Measurements from ENCODE around the gene PPP6R1.

The PPP6R1 gene

GRCh38 chr19:55258476-55258827, 365 bp downstream of the PPP6R1 start:
- in situ Hi-C loops (cut with MboI; ENCODE audit: low sequenced_read_pairs): no loop called here

GRCh38 chr19:55257461-55258420, 1.1 kb downstream of the PPP6R1 start:
- in situ Hi-C loops (cut with MboI; ENCODE audit: low sequenced_read_pairs): no loop called here

GRCh38 chr19:55256562-55257460, 2.0 kb downstream of the PPP6R1 start:
- in situ Hi-C loops (cut with MboI; ENCODE audit: low sequenced_read_pairs): no loop called here

GRCh38 chr19:55255618-55256423, 3.0 kb downstream of the PPP6R1 start:
- in situ Hi-C loops (cut with MboI; ENCODE audit: low sequenced_read_pairs): no loop called here

- in situ Hi-C loops (cut with MboI; ENCODE audit: low sequenced_read_pairs): no loop called here
Observed at GRCh38 chr19:55254625-55254977, 4.2 kb downstream of the PPP6R1 start.

GRCh38 chr19:55253842-55254624, 4.8 kb downstream of the PPP6R1 start:
- in situ Hi-C loops (cut with MboI; ENCODE audit: low sequenced_read_pairs): no loop called here

GRCh38 chr19:55252760-55253663, 5.8 kb downstream of the PPP6R1 start:
- in situ Hi-C loops (cut with MboI; ENCODE audit: low sequenced_read_pairs): no loop called here

- in situ Hi-C loops (cut with MboI; ENCODE audit: low sequenced_read_pairs): no loop called here
Observed at GRCh38 chr19:55251341-55252081, 7.3 kb downstream of the PPP6R1 start.

GRCh38 chr19:55250262-55251036, 8.4 kb downstream of the PPP6R1 start:
- in situ Hi-C loops (cut with MboI; ENCODE audit: low sequenced_read_pairs): no loop called here

- in situ Hi-C loops (cut with MboI; ENCODE audit: low sequenced_read_pairs): no loop called here
Observed at GRCh38 chr19:55249841-55250240, 9.0 kb downstream of the PPP6R1 start.

GRCh38 chr19:55248704-55249103, 10.1 kb downstream of the PPP6R1 start:
- in situ Hi-C loops (cut with MboI; ENCODE audit: low sequenced_read_pairs): no loop called here

GRCh38 chr19:55248166-55248675, 10.6 kb downstream of the PPP6R1 start:
- in situ Hi-C loops (cut with MboI; ENCODE audit: low sequenced_read_pairs): no loop called here

- in situ Hi-C loops (cut with MboI; ENCODE audit: low sequenced_read_pairs): no loop called here
Observed at GRCh38 chr19:55247621-55248099, 11.2 kb downstream of the PPP6R1 start.

GRCh38 chr19:55246462-55247451, 12.1 kb downstream of the PPP6R1 start:
- in situ Hi-C loops (cut with MboI; ENCODE audit: low sequenced_read_pairs): no loop called here

GRCh38 chr19:55245236-55245904, 13.4 kb downstream of the PPP6R1 start:
- in situ Hi-C loops (cut with MboI; ENCODE audit: low sequenced_read_pairs): no loop called here
